HG02852 (cell line): Measurements from ENCODE around the gene SLC7A5.
"Not testable (repeated sequence)": the region's sequence is repeated elsewhere in the genome, so short reads cannot be mapped to it uniquely, and the experiment has no call there.

Experiments used
- ATAC-seq: cut with Tn5 transposase; IDR thresholded peaks from one replicate; pipeline ENCODE4 v1.9.1; 2021; ENCODE audit warnings: mild to moderate bottlenecking, moderate library complexity; ENCODE audit not compliant: unreplicated experiment

The SLC7A5 gene

DNA sequence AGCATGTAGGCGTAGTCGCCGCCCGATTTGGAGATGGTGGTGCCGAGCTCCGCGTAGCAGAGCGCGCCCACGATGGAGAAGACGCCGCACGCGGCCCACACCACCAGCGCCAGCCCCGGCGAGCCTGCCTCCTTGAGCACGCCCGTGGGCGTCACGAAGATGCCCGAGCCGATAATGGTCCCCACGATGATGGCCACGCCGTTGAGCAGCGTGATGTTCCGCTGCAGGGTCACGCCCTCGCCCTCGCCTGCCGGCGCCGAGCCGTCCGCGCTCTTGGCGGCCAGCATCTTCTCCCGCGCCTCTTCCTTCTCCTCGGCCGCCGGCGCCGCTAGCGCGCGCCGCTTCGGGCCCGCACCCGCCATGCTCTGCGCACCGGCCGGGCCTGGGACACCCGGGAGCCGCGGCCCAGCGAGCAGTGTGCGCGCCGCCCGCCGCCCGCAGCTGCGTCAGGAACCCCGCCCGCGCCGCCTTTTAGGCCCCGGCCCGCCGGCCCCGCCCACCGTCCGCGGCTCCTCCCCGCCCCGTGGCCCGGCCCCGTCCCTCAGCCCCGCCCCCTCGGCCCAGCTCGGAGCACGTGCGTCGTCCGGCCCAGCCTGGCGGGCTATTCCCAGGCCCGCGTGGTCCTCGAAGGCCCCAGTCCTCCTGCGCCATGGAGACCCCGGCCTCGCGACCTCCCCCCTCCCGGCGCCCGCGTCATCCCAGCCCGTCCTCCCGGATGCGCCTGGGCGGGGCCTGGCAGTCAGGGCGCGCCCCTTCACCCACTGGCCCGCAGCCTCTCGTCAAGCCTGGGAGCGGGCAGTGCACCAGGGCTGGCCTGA, at the start of gene SLC7A5:
Gene SLC7A5 (minus strand): TSS at position 447 of the 818 bp plus-strand sequence. CDS start 85 bp downstream, at position 362.
- ATAC-seq: peak; percentile 54

DNA sequence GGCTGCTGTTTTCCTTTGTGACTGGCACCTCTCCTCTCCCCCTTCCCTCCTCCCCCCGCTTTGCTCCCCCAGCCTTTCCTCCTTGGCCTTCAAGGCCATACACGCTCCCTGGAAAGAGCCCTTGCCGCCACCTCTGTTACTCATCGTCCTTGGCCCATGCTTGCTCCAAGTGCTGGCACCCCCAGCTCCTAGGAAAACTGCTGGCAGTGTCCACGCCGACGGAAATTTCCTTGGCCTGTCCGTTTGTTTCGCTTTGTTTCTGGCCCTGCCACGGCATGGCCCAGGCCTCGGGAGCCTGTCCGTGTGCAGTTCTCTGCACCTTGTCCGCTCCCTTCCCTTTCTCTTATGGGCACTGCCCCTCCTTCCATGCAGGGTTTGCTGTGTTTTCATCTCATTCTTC, 49.0 kb upstream of the SLC7A5 start:
- no peak for ATAC-seq

DNA sequence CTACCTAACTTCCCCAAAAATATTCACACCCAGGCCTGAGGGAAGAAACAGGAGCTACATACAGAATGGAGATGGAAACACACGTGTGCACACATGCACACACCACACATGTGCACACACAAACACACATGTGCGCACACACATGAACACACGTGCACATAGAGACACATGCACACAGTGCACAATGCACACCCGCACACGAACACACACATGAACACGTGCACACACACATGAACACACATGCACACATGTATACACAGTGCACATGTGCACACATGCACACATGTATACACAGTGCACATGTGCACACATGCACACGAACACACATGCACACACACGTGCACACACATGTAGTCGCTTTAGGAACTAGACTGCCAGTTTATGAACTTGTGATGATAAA, 48.2 kb upstream of the SLC7A5 start:
- ATAC-seq: no peak

DNA sequence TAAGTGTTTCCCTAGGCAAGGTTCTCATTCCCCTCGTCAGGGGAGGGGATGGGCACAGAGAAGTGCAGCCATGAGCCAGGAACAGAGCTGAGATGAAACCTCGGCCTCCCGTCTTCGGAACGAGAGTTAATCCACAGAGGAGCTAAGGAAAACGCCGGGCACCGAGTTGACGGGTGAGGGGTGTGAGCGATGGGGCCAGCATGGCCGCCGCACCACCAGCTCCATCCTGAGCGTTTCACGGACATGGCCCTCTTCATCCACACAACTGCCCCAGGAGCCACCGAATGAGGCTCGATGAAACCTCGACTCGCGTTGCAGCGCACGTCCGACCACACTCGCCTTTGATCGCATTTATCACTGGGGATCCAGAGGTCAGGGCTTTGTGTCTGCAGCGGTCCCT, 45.5 kb upstream of the SLC7A5 start:
- ATAC-seq: no peak

- not testable (repeated sequence) for ATAC-seq
These were observed 44.9 kb upstream of the SLC7A5 start for GRCh38 chr16:87914021-87914725.

- ATAC-seq: not testable (repeated sequence)
These were observed 43.4 kb upstream of the SLC7A5 start for GRCh38 chr16:87912691-87913090.

- ATAC-seq: not testable (repeated sequence)
These were observed 41.9 kb upstream of the SLC7A5 start for GRCh38 chr16:87911106-87911763.

DNA sequence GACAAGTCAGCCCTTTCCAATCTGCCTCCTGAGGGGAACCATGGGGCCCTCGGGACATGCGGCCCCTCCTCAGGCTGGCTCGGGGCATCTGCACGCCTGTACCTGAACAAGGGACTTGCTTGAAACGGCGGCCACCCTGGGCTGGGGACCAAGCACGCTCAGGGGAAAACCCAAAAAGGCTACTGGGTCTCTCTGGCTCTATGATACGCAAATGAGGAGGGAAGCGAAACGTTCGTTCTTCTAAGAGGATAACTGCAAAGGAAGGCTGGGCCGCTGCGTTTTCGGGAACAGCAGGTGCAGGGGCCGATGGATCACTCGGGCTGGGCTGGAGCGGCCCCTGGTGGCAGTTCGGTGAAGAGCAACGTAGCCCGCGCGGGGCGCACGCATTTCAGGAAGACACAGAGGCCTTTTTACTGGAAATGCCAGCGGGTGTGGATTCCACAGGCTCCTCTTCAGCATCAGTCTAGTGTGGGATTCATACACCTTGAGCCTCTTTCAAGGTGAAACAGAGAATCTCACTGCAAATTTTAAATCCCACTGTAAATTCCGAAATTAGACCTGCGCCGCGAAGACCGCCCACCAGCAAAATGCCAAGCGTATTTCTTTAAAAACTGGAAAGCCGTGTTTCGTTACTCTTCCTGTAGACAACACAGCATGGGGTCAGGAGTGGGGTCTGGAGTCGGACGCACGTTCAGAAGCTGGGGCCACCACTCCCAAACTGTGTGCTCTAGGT, 40.1 kb upstream of the SLC7A5 start:
- peak; percentile 90 for ATAC-seq

DNA sequence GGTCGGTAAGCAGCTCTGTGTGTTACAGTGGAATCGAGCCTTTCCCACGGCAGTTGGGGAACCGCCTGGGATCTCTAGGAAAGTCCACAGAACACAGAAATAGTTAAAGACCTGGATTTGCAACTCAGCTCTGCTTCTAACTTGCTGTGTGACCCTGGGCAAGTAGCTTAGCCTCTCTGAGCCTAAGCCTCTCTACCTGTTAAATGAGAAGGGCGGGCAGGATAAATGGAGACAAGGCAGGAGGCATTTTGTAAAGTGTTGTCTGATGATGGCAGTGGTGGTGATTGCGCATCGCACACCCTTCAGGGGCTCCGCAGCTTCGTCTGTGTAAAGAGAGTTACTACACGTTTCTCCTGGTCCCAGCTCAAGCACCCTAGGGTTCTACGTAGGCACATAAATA, 38.8 kb upstream of the SLC7A5 start:
- not testable (repeated sequence) for ATAC-seq

- ATAC-seq: not testable (repeated sequence)
These were observed 36.2 kb upstream of the SLC7A5 start for GRCh38 chr16:87905521-87905920.

- not testable (repeated sequence) for ATAC-seq
These were observed 35.7 kb upstream of the SLC7A5 start for GRCh38 chr16:87904963-87905362.

GRCh38 chr16:87900489-87900888, 31.2 kb upstream of the SLC7A5 start:
- not testable (repeated sequence) for ATAC-seq

- ATAC-seq: no peak
These were observed 28.5 kb upstream of the SLC7A5 start for GRCh38 chr16:87897521-87898505.

GRCh38 chr16:87896924-87897520, 27.7 kb upstream of the SLC7A5 start:
- ATAC-seq: not testable (repeated sequence)

- not testable (repeated sequence) for ATAC-seq
These were observed 27.0 kb upstream of the SLC7A5 start for GRCh38 chr16:87896176-87896890.

DNA sequence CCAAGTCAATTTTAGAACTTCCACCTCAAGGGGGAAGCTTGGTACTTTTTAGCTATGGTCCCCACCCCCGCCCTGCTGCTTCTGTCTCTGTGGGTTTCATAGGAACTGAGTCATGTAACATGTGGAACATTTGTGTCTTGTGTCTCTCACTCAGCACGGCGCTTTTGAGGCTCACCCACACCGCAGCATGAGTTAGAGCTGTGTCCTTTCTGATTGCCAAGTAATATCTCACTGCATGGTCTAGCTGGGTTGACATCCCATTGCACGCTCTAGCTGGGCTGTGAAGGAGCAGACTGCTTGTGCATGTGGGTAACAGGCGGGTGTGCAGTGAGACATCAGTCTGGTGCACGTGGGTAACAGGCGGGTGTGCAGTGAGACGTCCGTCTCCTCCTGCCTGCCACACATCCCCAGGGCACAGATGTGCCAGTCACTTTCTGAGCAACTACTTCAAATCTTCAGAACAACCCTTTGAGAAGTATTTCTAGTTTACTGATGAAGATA, 26.4 kb upstream of the SLC7A5 start:
- peak; percentile 78 for ATAC-seq

GRCh38 chr16:87894005-87894404, 24.7 kb upstream of the SLC7A5 start:
- ATAC-seq: not testable (repeated sequence)

DNA sequence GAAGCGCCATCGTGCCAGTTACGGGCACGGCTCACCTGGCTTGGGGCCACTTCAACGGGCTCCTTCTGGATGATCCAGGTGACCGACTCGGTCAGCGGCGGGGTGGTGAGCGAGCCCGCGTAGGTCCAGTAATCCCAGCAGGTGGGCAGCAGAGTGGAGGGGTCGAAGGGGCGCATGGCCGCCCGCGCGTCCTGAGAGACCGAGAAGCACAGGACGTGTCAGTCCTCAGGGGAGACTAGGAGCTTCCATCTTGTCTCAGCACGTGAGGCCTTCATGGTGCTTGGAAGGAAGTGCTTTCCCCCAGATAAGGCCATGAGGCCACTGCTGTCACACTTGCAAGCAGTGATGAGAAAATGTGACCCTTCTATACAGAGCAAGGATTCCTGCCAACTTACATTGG, 22.5 kb upstream of the SLC7A5 start:
- ATAC-seq: no peak
